GM21529 (cell line): ENCODE data around the gene SFT2D3.

Source experiments
- ATAC-seq: cut with Tn5 transposase; IDR thresholded peaks from one replicate; pipeline ENCODE4 v1.9.1; 2021; ENCODE audit not compliant: unreplicated experiment

The SFT2D3 gene

GRCh38 chr2:127664065-127664894, 37.0 kb upstream of the SFT2D3 start:
- no peak for ATAC-seq

- ATAC-seq = no peak
Measured at GRCh38 chr2:127664895-127665225, 36.4 kb upstream of the SFT2D3 start.

GRCh38 chr2:127665267-127665893, 35.9 kb upstream of the SFT2D3 start:
- no peak for ATAC-seq

- no peak for ATAC-seq
Measured at GRCh38 chr2:127669056-127669455, 32.2 kb upstream of the SFT2D3 start.

GRCh38 chr2:127670055-127670956, 31.0 kb upstream of the SFT2D3 start:
- ATAC-seq = no peak

GRCh38 chr2:127670957-127671290, 30.4 kb upstream of the SFT2D3 start:
- ATAC-seq = no peak

GRCh38 chr2:127671557-127672302, 29.6 kb upstream of the SFT2D3 start:
- ATAC-seq = no peak

- no peak for ATAC-seq
Measured at GRCh38 chr2:127672341-127673224, 28.7 kb upstream of the SFT2D3 start.

- no peak for ATAC-seq
Measured at GRCh38 chr2:127673291-127674069, 27.8 kb upstream of the SFT2D3 start.

- no peak for ATAC-seq
Measured at GRCh38 chr2:127674241-127675209, 26.8 kb upstream of the SFT2D3 start.

GRCh38 chr2:127675331-127676261, 25.7 kb upstream of the SFT2D3 start, which contains the start of gene LIMS2:
TSS of gene LIMS2 (minus strand) at chr2:127675530. CDS start at chr2:127675024, 506 bp downstream.
- no peak for ATAC-seq

- ATAC-seq = no peak
Measured at GRCh38 chr2:127676906-127677305, 24.4 kb upstream of the SFT2D3 start.

- ATAC-seq = no peak
Measured at GRCh38 chr2:127678531-127678930, 22.8 kb upstream of the SFT2D3 start.

- ATAC-seq = no peak
Measured at GRCh38 chr2:127678991-127679390, 22.3 kb upstream of the SFT2D3 start.

GRCh38 chr2:127679680-127680361, 21.5 kb upstream of the SFT2D3 start:
- no peak for ATAC-seq

- no peak for ATAC-seq
Measured at GRCh38 chr2:127680706-127681287, 20.5 kb upstream of the SFT2D3 start.
